Tibial nerve (tissue), 4 donors: ENCODE results near the gene CNST. TPM values are rescaled to one million over a fixed set of nuclear protein-coding genes. Genes with fewer than 3 reads are reported as not detected.

ENCODE experiments used
- DNase-seq, 2 donors: peaks; one replicate each; pipeline ENCODE4 v3.0.0-alpha.2; 2019; ENCODE audit warnings: low spot score in 2 of 2
- H3K27ac ChIP-seq, 4 donors: fragments of 200-600 bp; sonication (generic) in 3 of 4; one replicate each; pipeline ENCODE4 v1.5.1; 2017 to 2019; ENCODE audit warnings: mild to moderate bottlenecking in 1 of 4
- H3K27me3 ChIP-seq, 2 donors: fragments of 200-600 bp; sonication (generic) in 1 of 2; one replicate each; pipeline versions ENCODE4 v1.5.1 to v1.6.0; 2017 to 2019
- H3K36me3 ChIP-seq, 3 donors: fragments of 200-600 bp; sonication (generic); one replicate each; pipeline ENCODE4 v1.5.1; 2018 to 2019
- H3K4me1 ChIP-seq, 4 donors: fragments of 200-600 bp; sonication (generic) in 3 of 4; one replicate each; pipeline ENCODE4 v1.5.1; 2017 to 2019
- H3K4me3 ChIP-seq, 4 donors: fragments of 200-600 bp; sonication (generic) in 3 of 4; one replicate each; pipeline ENCODE4 v1.5.1; 2017 to 2019; ENCODE audit warnings: mild to moderate bottlenecking in 1 of 4, moderate library complexity in 1 of 4
- H3K9me3 ChIP-seq, 4 donors: fragments of 200-600 bp; sonication (generic) in 3 of 4; one replicate each; pipeline ENCODE4 v1.5.1; 2017 to 2019
- EP300 ChIP-seq, 2 donors: sonication (generic); formaldehyde crosslinking; IDR thresholded peaks; one replicate each; pipeline ENCODE4 v1.6.1; 2017; ENCODE audit warnings: antibody characterized with exemption in 2 of 2, mild to moderate bottlenecking in 1 of 2
- POLR2A ChIP-seq, 2 donors: fragments of 450-650 bp; IDR thresholded peaks; one replicate each; pipeline ENCODE4 v1.6.1; 2017; ENCODE audit warnings: antibody characterized with exemption in 2 of 2, mild to moderate bottlenecking in 2 of 2, moderate library complexity in 2 of 2
- WGBS, 2 donors: methylation state at CpG; one replicate each; pipeline ENCODE4 v1.1.5; 2018; 5-methylcytosine and 5-hydroxymethylcytosine counted together
- total RNA-seq, 4 donors: library from RNA; depleted of rRNA; stranded (reverse); fragments of >200 nt; gene quantifications; one replicate each; pipeline ENCODE4 v1.1.0, GENCODE V29; 2016
- TF ChIP-seq, protein P1 (sequence below), 5 experiments: fragments of 200-600 bp in 3 of 5; fragments of 450-650 bp in 2 of 5; sonication (generic) in 3 of 5; IDR thresholded peaks; one replicate each; pipeline ENCODE4 v1.5.1; 2016 to 2019; ENCODE audit warnings: antibody characterized with exemption in 5 of 5, mild to moderate bottlenecking in 3 of 5, moderate library complexity in 2 of 5

CNST gene
- total RNA-seq, 4 donors from 2014 or later: 16.5 to 20.3 (median 17.9) TPM

DNA sequence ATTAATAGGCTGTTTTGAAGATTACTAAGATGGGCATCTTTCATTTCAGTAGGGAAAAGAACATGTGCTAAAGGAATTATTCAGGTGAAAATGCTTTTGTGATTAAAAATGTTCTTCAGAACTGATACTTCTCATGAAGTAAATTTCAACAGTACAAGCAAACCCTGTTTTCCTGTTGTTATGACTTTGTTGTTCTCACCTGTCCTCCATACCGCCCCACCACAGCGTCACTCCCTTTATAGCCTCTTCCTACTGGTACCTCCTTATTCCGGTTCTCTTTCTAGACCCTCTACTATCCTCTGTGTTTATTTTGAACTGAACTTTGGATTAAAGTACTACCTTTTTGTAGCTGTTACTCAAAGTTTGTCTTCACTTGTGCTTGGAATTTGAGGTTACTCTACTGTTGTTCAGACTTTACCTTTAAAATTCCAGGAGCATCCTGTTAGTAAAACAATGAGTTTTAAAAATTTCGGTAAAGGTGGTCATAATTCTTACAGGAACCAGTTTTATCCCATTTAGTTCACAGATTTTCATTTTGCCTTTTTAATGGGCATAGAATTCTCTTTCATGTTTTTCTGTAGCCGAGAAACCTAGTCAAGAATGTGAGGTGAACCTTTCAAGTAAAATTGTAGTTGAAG is 10.9 kb downstream of the CNST start:
- DNase-seq: no peak
- H3K4me3 ChIP-seq: no peak overlapping the region
- WGBS, 2 donors: 72 to 74% methylated on average over 5 of the region's 5 CpGs
- peaks cover 0 to 37% (median 7%) of the 10 kb centered on the region in 4 donors for H3K4me1 ChIP-seq
- H3K9me3 ChIP-seq: no peaks in the 10 kb centered on the region
- no peak for TF ChIP-seq EP300 (IDR thresholded peaks at IDR 0.05)
- TF ChIP-seq, protein P1, sequence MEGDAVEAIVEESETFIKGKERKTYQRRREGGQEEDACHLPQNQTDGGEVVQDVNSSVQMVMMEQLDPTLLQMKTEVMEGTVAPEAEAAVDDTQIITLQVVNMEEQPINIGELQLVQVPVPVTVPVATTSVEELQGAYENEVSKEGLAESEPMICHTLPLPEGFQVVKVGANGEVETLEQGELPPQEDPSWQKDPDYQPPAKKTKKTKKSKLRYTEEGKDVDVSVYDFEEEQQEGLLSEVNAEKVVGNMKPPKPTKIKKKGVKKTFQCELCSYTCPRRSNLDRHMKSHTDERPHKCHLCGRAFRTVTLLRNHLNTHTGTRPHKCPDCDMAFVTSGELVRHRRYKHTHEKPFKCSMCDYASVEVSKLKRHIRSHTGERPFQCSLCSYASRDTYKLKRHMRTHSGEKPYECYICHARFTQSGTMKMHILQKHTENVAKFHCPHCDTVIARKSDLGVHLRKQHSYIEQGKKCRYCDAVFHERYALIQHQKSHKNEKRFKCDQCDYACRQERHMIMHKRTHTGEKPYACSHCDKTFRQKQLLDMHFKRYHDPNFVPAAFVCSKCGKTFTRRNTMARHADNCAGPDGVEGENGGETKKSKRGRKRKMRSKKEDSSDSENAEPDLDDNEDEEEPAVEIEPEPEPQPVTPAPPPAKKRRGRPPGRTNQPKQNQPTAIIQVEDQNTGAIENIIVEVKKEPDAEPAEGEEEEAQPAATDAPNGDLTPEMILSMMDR (IDR thresholded peaks at IDR 0.05): no peak
- no peak for TF ChIP-seq POLR2A (IDR thresholded peaks at IDR 0.05)
- H3K27me3 ChIP-seq: no peaks in the 10 kb centered on the region
- H3K36me3 ChIP-seq: no peaks in the 10 kb centered on the region
- no peak overlapping the region for H3K27ac ChIP-seq

DNA sequence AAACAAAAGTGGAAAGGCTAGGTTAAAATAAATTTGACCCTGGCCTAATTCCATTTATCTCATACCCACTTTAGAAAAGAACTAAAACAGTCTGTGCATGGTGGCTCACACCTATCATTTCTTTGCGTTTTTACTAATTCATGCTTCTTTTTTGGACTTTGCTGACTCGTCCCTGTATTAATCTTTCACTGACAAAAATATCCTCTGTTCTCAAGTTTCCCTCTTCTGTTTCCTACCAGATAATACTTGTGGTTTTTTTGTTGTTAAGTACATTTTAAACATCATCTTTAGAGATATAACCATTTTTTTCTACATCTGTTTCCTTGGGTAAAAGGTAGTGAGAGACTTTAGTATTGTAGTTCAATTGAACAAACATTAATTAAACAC is 11.5 kb downstream of the CNST start:
- no peak overlapping the region for H3K4me3 ChIP-seq
- H3K4me1 ChIP-seq: peaks cover 0 to 39% (median 7%) of the 10 kb centered on the region in 4 donors
- H3K27ac ChIP-seq: no peak overlapping the region
- no peaks in the 10 kb centered on the region for H3K27me3 ChIP-seq
- whole genome bisulfite sequencing, 2 donors: 47 to 51% methylated on average over 2 of the region's 2 CpGs
- no peak for DNase-seq
- TF ChIP-seq POLR2A (IDR thresholded peaks at IDR 0.05) (no peak), EP300 (IDR thresholded peaks at IDR 0.05) (no peak)
- TF ChIP-seq, protein P1 (IDR thresholded peaks at IDR 0.05): no peak
- no peaks in the 10 kb centered on the region for H3K9me3 ChIP-seq
- no peaks in the 10 kb centered on the region for H3K36me3 ChIP-seq

DNA sequence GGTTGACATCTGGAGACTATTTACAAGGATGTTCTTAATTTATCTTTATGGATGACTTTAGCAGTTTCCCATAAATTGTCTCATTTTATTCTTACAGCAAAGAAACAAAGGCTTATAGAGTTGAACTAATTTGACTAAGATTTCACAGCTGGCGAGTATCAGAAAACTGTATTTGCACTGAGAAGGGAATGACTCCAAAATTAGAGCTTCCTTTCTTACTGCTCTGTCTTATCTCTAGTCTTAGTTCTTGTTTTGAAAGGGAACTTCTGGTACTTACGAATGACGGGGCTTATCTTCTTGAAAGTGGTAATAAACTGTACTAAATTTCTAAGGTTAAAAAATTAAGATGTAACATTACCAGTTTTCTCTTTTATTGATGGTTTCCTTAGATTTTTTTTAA is 13.6 kb downstream of the CNST start:
- WGBS, 2 donors: 24 to 29% methylated on average over 3 of the region's 3 CpGs
- H3K4me3 ChIP-seq: no peak overlapping the region
- H3K27ac ChIP-seq: no peak overlapping the region
- H3K27me3 ChIP-seq: no peaks in the 10 kb centered on the region
- H3K9me3 ChIP-seq: no peaks in the 10 kb centered on the region
- peaks cover 0 to 6% (median 0%) of the 10 kb centered on the region in 3 donors for H3K36me3 ChIP-seq
- no peak for TF ChIP-seq EP300 (IDR thresholded peaks at IDR 0.05)
- H3K4me1 ChIP-seq: peaks cover 0 to 60% (median 15%) of the 10 kb centered on the region in 4 donors
- no peak for DNase-seq

DNA sequence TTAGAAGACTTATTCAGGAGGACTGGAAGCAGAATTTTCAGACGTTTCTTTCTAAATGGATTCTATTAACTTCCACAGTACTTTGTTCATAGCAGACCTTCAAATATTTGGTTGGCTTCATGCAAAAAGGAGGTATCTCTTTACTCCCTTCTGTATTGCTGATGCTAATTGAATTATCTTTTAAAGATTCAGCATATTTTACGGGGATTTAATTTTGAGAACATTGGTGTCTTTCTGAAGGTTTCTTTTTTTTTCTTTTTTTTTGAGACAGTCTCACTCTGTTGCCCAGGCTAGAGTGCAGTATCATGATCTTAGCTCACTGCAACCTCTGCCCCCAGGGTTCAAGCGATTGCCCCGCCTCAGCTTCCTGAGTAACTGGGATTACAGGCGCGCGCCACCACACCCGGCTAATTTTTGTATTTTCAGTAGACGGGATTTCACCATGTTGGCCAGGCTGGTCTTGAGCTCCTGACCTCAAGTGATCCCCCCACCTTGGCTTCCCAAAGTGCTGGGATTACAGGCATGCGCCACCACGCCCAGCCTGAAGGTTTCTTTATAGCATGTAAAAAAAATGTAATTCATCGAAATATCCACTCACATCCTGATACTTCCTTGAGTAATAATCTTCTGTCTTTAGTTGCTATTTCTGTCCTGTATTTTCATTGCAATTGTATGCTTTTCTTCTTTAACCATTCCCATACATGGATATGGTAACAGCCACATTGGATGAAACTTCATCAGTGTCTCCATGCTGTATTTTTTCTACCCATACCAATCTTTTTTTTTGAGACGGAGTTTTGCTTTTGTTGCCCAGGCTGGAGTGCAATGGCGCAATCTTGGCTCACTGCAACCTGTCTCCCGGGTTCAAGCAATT is 14.5 kb downstream of the CNST start:
- 89 to 92% methylated on average over 15 of the region's 15 CpGs for WGBS, 2 donors

DNA sequence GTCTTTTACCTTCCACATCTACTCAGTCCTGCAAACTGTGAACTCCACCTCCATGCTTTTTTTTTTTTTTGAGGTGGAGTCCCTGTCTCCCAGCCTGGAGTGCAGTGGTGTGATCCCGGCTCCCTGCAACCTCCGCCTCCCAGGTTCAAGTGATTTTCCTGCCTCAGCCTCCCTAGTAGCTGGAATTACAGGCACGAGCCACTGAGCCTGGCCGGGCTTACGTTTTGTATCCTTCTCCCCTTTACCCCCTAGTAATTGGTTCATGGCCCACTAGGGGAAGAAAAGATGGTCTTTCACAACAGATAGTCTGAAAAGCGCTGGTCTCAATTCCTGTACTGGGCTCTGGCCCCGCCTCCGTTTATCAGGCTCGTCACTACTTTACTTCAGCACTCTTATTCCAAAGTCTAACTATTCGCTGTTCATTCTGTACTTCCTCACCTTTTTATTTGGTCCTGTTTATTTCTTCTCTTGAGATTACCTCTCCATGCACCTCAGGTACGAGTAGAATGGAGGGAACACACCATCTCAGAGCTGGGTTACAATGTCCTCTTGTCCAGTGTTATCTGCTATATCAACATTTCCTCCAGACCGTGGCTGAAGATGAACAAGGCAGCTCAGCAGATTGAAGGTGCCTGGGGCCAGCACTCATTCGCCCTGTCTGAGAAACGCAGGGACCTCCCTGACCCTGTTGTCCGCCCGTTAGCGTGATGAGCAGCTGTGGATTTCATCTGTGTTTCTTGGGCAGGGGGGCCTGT is 16.2 kb downstream of the CNST start:
- WGBS, 2 donors: 80 to 81% methylated on average over 17 of the region's 17 CpGs
- peak overlapping the region in 3 of 4 donors; percentile 22 to 73 (median 48) for H3K27ac ChIP-seq
- peaks cover 0 to 67% (median 20%) of the 10 kb centered on the region in 4 donors for H3K4me1 ChIP-seq

More for the DNA sequence above, 14.5 kb downstream of the CNST start:
- peaks cover 0 to 6% (median 0%) of the 10 kb centered on the region in 3 donors for H3K36me3 ChIP-seq
- TF ChIP-seq EP300 (IDR thresholded peaks at IDR 0.05): no peak
- TF ChIP-seq, protein P1 (IDR thresholded peaks at IDR 0.05): no peak
- TF ChIP-seq POLR2A (IDR thresholded peaks at IDR 0.05): no peak
- peaks cover 0 to 64% (median 16%) of the 10 kb centered on the region in 4 donors for H3K4me1 ChIP-seq
- no peaks in the 10 kb centered on the region for H3K9me3 ChIP-seq
- no peak overlapping the region for H3K4me3 ChIP-seq
- DNase-seq: no peak
- H3K27me3 ChIP-seq: no peaks in the 10 kb centered on the region
- no peak overlapping the region for H3K27ac ChIP-seq

More for the DNA sequence above, 16.2 kb downstream of the CNST start:
- no peak overlapping the region for H3K4me3 ChIP-seq
- no peaks in the 10 kb centered on the region for H3K9me3 ChIP-seq
- H3K27me3 ChIP-seq: no peaks in the 10 kb centered on the region
- DNase-seq: no peak
- peaks cover 0 to 6% (median 0%) of the 10 kb centered on the region in 3 donors for H3K36me3 ChIP-seq
- TF ChIP-seq, protein P1 (IDR thresholded peaks at IDR 0.05): no peak
- TF ChIP-seq EP300 (IDR thresholded peaks at IDR 0.05): no peak
